ENCODE data around the gene SLC37A1.

SLC37A1 gene

DNA sequence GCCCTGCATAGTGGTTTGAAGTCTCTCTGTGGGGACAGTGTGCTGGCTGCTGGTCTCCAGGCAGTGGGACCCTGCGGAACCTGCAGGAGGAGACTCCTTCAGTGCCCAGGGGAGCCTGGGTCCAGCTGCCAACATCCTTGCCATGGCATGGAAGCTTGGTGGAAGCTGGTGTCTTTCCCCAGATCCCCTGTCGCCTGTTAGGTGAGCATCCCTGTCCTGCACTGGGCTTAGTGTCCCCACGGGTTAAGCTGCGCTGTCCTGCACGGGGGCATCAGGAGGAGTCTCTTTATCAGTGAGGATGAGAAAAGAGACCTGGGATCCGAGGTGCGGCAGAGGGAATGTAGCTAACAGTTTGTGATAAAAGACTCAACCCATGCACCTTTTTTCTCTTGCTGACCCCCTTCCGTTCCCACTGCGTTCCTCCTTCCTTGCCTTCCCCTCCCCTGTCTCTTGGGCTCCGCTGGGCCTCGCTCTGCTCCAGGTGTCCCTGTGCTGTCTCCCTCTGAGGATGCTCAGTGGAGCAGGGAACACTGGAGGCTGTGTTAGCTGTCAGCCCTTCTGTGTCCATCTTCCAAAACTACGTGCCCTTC lies 59.3 kb downstream of the SLC37A1 start:
- no peak for DNase-seq (ENCODE audit: low read depth in 1 of 2, low spot score in 1 of 2)

DNA sequence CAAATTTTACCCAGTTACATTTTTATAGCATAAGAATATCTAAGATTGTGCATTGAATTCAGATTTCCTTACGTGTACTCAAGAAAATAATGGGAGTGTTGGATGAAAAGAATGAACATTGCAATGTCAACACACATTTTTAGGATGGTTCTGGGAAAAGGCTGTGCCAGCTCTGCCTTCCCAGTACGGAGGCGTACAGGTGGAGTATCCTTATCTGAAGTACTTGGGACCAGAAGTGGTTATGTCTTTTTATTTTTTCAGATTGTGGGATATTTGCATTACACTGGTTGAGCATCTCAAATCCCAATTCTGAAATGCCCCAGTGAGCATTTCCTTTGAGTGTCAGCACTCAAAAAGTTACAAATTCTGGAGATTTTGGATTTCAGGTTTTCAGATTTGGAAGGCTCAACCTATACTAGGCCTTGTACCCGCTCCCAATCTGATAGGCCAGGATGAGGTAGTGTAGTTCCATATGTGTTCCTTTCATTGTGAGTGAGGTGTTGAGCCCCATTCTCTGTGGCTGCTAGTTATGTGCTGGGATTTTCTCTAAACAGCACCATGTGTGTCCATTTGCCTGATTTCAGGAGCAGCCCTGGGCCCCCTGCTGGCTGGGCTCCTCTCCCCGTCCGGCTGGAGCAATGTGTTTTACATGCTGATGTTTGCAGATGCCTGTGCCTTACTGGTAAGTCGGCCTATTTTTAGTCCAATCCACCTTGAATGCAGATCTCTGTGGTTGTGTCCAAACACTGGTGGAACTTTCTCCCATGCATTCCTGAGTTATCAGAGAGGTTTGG lies 60.8 kb downstream of the SLC37A1 start:
- DNase-seq (ENCODE audit: low read depth in 1 of 2, low spot score in 1 of 2): no peak

DNA sequence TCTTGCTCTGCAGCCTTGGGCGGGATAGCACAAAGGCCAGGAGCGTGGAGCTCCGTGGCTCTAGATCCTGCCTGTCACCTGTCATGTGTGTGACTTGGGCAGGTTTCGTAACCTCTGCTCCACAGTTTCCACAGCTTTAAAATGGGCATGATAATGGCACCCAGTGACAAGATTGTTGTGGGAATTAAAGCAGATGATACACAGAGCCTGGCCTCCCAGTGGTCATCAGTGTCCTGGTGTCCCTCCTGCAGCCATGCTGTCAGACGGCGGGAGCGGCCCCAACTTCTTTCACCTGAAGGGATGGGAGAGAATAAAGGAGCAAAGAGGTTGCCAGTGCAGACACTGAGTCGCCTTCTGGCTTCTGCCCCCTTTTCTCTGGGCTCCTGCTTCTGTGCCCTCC lies 61.5 kb downstream of the SLC37A1 start:
- no peak for DNase-seq (ENCODE audit: low read depth in 1 of 2, low spot score in 1 of 2)

DNA sequence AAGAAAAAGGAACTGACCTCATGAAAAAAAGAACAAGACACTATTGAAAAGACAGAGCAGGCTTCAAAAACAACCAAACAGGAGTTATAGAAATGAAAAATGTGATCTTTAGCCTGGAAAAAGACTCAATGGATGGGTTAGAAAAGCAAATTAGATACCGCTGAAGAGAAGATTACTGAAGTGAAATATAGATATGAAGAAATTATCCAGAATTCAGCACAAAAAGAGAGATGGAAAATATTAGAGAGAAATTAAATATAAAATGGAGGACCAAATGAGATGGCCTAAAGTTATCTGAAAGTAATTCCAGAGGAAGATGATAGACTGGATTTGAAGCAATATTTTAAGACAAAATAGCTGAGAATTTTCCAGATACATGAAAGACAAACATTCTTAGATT lies 63.0 kb downstream of the SLC37A1 start:
- DNase-seq (ENCODE audit: low read depth in 1 of 2, low spot score in 1 of 2): no peak

DNA sequence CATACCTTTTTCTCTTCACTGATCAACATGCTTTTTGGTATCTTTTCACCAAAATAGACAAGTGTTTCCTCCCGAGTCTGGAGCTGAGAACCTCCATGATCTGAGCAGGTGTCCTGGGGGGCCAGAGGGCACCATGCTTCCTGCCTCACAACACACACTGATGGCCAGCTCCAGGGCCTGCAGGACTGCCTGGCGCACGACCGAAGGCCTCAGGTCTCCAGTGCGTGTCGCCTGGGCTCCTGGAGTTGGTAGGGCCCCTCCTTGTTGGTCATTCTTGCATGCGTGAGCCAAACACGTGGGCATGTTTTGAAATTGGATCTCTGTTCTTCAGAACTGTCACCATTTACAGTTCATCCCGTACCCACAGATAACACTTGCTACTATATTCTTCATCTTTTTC lies 64.4 kb downstream of the SLC37A1 start:
- DNase-seq (ENCODE audit: low read depth in 1 of 2, low spot score in 1 of 2): no peak

DNA sequence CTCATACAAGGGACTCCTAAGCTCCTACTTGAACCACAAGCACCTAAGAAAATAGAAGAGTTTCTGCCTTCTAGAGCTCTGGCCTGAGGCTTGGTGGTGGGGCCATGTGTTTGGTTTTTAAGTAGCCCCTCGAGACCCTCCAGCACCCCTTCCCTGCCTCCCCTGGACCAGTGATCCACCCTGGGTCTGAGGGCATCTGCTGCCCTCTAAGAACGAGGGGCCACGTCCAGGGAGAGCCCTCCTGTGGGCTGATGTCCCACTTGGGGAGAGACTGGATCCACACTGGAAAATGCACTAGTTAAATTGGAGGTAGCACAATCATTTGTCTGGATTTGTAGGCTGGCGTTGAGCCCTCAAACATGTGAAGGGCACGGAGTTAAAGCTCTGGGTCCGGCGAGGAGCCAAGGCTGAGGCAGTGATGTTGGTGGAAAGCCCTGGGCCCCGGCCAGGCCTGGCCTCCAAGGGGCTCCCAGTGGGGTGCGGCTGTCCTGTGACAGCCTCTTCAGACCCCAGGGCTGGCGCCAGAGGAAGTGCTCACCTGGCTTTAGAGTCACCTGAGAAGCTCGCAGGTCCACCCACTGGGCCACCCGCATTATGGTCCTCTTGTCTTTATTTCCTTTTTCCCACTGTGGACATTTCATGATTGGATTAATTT lies 65.2 kb downstream of the SLC37A1 start:
- no peak for DNase-seq (ENCODE audit: low read depth in 1 of 2, low spot score in 1 of 2)

DNA sequence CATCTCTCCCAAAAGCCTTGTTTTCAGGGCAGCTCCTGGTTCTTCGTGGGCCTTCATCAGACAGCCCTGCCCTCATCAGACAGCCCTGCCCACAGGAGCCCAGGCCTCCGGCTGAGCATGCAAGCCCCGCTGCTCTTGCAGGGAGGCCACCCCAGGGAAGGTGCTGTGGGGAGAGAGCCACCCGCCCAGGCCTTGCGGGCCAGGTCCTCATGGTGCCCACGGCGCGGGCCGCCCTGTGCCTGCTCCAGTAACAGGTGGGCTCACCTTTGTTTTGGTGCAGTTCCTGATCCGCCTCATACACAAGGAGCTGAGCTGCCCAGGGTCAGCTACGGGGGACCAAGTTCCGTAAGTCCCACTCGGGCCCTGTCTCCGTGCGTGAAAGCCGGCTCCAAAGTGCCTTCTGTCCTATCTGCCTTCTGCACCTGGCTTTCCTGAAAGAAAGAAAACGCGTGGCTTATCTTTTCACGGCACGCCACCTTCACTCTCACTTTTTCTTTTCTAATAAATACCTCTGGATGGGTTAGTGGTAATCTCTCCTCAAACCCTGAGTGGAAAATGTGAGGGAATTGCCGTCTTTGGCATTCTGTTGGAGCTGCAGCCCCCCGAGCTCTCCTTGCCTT lies 65.9 kb downstream of the SLC37A1 start:
- no peak for DNase-seq (ENCODE audit: low read depth in 1 of 2, low spot score in 1 of 2)

DNA sequence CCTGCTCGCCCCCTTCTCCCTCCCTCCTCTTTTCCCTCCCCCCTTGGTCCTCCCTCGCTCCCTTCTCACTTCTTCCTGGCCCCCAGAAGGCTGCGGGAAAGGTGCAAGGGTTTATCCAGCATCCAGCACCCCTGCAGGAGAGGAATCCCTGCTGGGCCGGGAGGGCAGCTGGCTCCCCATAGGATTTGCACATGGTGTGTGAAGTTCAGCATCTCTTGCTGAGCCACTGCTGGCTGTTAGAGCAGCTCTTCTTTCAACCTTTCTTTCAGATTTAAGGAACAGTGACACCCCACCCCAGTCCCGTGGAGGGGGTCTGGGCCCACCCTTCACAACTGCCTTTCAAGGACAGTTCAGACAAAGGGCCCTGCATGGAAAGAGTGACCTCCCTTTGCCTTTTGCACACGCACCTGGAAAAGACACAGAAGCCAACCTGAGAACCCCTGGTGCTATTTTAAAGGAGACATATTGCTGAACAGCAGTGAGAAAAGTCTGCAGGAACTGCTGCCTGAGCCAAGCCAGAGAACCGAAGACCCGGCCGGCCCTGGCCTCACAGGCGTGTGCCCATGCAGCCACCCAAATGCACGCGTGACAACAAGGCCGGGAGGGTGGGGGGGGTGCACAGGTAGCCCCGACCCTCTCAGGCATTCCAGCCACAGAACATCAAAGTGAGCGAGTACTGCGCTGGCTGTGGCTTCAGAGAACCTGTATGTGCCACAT lies 66.6 kb downstream of the SLC37A1 start:
- no peak for DNase-seq (ENCODE audit: low read depth in 1 of 2, low spot score in 1 of 2)

DNA sequence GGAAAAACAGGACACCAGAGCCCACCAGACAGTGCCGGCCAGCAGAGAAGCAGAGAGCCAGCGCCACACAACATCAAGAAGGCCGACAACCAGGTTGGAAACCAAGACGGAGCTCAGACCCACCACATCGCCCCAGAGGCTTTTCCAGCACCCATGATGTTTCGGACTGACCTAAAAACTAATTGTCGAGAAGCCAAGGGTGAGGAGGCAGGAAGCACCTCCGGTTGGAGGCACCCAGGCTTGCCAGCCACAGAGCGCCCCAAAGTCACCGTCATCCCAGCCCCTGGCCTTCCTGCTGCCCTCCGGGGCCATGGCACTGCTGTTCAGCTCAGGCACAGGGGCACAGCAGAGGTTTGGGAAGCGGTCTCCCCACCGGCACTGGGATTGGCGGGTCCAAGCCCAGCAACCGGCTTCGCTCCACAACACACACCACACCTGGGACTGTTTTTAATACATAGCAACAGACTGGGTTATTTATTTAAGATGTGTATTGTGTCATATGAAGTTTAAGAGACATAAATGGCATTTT lies 67.2 kb downstream of the SLC37A1 start:
- no peak for DNase-seq (ENCODE audit: low read depth in 1 of 2, low spot score in 1 of 2)

DNA sequence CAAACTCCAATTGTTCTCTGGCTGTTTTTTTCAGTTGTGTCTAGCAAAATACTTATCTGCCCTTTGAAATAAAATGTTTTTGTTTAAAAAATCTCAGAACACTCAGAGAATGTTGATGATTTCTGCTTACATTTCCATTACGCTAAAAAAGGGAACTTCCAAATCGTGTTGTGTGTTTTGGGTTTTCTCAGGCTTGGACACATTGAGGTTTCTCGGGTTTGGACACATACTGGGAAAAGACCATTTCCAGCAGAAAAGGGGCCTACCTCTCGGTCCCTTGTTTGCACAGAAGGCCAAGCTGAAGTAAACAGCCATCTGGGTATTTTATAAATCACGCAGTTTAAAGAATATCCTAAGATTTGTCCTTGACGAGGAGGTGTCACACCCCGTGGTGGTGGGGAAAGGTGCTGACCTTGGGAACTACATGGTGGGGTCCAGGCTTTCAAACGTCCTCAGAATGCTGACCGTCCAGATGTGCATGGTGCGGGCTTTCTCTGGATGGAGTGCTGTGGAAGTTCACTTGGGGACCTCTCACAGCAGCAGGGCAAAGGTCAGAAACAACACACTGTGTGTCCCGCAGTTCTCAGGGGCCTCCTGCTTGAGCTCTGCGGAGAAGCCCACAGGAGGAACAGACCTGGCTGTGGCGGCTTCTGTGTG lies 67.8 kb downstream of the SLC37A1 start:
- DNase-seq (ENCODE audit: low read depth in 1 of 2, low spot score in 1 of 2): no peak

DNA sequence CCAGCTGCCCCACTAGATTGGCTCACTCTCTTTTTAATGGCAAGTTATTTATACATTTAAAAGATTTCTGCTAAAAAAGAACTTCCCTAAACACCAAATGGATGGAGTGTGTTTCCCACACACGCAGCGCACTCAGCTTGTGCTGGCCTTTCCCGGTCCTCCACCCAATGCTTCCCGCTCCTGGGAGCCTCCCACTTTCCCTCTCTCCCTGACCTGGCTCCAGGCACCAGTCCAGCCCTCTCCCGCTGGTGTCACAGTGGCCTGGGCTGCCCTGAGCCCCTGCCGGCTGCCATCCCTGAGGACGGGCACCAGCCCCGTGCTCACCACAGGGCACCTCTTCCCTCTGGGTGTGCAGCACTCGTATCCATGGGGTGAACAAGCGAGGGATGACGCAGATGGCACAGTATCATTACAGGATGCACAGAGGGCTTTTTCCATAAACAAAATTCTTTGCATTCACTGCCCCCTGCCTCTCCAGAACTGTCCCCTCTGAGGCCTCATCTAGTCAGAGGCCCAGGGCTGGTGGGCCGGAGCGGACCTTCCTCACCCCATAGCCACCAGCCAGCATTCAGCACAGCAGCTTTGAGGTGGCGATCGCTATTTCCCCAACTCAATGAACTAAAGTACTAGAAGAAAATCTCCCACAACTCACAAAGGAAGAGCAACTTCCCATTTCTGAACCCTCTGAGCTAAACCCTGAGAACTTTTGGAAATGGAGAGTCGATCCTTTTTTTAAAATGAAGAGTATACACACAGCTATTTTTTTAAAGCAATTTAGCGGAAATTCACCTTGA lies 68.5 kb downstream of the SLC37A1 start:
- no peak for DNase-seq (ENCODE audit: low read depth in 1 of 2, low spot score in 1 of 2)

DNA sequence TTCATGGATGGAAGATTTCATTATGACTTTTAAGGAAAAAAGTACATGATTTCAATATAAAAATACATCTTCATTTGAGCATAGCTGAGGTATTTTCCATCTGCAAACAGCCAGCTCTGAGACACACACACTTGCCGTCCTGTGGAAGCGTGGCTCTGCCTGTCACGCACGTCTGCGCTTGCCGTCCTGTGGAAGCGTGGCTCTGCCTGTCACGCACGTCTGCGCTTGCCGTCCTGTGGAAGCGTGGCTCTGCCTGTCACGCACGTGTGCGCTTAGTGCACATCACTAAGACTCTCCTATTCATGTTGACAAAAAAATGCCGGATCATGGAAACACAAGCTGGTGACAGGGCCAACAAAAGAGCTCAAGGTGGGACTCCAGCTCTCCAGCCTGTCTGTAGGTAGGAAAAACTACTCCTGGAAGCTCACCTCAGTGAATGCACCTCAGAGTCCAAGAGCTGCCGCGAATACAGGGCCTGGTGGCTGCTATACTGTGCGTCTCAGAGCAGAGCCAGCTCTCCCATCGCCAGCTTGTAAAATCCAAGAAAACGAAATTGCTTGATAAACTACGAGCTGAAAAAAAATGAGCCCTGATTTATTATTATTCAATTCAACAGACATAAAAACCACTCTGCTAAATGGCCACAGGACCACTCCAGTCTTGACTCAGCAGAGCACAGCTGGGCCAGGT lies 69.3 kb downstream of the SLC37A1 start:
- no peak for DNase-seq (ENCODE audit: low read depth in 1 of 2, low spot score in 1 of 2)

DNA sequence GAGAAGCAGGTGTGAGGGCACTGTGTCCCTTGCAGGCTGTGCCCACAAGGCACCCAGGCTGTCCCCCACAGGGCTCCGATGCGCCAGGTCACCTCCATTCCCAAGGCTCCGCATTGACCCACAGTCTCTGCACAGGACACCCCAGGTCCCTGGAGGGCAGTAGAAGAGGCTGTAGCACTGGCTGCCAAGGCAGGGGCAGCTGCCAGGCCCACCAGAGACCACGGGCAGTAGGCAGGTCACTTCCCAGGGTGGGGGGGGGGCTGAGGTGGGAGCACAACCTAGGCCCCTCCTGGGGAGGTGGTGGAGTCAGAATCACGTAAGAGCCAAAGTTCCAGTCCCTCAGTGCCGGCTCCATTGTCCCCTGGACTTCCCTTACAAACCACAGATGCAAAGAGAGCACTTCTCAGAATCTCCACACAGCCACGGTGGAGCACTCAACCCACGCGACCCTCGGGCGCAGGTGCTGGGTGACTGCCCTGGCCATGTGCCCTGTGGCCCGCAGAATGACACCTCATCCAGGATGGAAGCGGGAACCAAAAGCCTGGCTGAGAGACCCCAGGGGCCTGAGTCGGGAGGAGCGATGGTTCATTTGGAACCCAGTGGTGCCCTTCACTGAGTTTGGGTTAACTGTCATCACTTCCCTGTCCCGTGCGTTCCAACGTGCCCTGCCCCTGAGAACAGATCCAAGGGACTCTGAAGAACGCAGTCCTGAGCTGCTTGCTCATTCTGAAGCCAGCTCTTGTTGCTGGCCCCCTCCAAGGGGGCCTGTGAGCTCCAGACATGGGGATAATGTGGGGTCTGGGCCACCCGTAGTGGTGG lies 70.0 kb downstream of the SLC37A1 start:
- no peak for DNase-seq (ENCODE audit: low read depth in 1 of 2, low spot score in 1 of 2)

DNA sequence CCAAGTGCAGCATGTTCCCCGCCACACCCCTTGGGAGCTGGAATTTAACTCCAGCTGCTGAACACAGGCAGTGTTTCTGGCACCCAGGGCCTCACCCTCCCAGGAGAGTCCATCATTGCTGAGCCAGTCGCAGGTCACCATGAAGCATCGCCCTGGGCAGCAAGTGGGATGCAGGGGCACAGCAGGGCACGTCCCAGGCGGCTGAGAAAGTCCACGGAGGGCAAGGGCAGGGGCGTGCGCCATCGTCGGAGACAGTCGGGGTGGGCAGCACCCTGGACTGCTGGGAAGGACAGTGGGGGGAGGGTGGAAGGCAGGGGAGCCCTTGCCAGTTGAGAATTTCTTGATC lies 70.6 kb downstream of the SLC37A1 start:
- no peak for DNase-seq (ENCODE audit: low read depth in 1 of 2, low spot score in 1 of 2)

DNA sequence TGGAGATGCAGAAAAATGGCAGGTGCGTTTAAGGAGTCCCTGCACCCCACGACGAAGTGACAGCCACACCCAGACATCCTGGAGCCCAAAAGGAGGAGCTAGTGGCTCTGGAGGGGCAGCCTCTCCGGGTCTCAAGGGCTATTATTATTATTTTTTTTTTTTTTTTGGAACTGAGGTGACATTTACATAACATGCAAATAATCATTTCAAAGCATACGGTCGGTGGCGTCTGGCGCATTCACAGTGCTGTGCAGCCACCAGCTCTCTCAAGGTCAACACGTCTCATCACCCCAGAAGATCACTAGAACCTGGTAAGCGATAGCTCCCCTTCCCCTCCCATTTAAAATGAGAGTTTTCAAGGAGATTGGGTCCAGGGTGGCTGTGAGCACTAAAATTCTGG lies 72.2 kb downstream of the SLC37A1 start:
- no peak for DNase-seq (ENCODE audit: low read depth in 1 of 2, low spot score in 1 of 2)

DNA sequence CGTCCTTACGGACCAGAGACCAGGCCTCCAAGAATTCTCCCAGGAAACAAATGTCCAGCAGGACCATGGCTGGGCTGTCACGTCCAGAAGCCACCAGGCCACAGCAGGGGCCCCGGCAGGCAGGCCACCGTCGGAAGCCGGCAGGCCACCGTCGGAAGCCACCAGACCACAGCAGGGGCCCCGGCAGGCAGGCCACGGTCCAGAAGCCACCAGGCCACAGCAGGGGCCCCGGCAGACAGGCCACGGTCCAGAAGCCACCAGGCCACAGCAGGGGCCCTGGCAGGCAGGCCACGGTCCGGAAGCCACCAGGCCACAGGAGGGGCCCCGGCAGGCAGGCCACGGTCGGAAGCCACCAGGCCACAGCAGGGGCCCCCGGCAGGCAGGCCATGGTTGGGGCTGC lies 72.8 kb downstream of the SLC37A1 start:
- no peak for DNase-seq (ENCODE audit: low read depth in 1 of 2, low spot score in 1 of 2)

DNA sequence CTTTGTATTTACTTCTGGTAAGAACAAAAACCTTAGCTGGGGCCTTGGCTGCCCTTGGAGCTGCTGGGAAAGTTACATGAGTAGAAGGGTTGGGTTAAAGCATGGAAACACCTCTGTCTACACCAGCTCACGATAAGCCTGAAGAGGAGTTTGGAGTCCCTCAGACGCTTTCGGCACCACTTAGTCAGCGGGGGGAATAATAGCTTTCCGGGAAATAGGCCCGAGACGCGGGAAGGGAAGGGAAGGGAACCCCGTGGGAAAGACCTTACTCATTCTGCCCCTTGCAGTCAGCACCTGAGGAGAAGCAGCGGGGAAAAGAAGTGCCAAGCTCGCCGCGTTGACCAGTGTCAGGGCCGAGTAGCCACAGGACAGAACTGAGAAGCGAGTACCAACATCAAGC lies 73.4 kb downstream of the SLC37A1 start:
- DNase-seq (ENCODE audit: low read depth in 1 of 2, low spot score in 1 of 2): no peak

DNA sequence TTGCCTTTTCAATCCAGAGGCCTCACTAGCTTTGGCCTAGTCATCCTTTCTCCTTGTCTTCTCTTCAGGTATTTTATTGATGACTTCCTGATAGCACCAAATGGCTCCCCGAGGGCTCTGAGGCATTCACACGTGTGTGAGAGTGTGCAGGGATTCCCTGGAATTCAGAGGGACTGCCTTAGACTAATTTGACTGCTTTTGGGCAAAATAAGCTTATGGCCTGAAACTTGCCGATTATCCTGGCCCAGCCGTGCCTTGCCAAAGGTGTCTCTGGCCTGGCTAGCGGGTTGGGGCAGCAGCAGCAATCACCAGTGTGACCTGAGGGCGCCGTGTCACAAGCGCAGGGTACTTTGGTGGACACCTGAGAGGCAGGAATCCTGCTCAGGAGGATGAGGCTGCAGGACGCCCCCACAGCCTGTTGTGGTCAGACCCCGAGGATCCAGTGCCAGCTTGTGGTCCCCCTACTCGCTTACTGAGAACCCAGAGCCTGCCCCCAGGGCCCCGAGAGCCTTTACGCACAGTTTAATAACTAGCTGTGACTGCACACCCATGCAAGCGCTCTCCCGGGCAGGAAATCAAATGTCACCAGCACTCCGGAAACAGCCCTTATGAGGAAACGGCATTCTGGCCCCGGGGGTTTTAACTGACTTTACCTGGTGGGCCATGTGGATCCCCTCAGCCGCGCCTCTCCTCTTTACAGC lies 76.9 kb downstream of the SLC37A1 start:
- no peak for DNase-seq (ENCODE audit: low read depth in 1 of 2, low spot score in 1 of 2)

Data from activated T-helper 1 cell treated with anti-CD3 and anti-CD28 coated beads, Interleukin-2, amount 50 U/mL, for 16 hours (primary cell).